Endothelial cell of umbilical vein (primary cell): ENCODE measurements around the gene KRT222. TPM values are rescaled to one million over a fixed set of nuclear protein-coding genes. Genes with fewer than 3 reads are reported as not detected.

ENCODE experiments used
- BruUV-seq: library from RNA; stranded (reverse); fragments of 400-500 nt; replicated peaks from 2 replicates; lab custom pipeline; 2021; lab: Mats Ljungman, UMichigan
- CTCF ChIA-PET: fragments of 300-600, 350-600 bp; sonication (Branson Sonifier 250); formaldehyde crosslinking; loops from one replicate; lab custom pipeline; 2021; ENCODE audit warnings: antibody characterized with exemption, inconsistent platforms; lab: Charles Lee
- POLR2A ChIA-PET: fragments of 300-600, 350-600 bp; sonication (Branson Sonifier 250); formaldehyde crosslinking; loops from one replicate; lab custom pipeline; 2021; ENCODE audit warnings: antibody characterized with exemption, inconsistent platforms; lab: Charles Lee
- DNase-seq: peaks from one replicate; pipeline ENCODE4 v3.0.0-alpha.2; 2011; ENCODE audit warnings: low read depth, low spot score
- FAIRE-seq: peaks from 2 replicates; lab custom pipeline; 2011; peaks lifted over from hg19 to GRCh38; lab: Jason Lieb, UNC
- H2AFZ ChIP-seq: 2 replicates; pipeline ENCODE4 v1.6.0; 2012; ENCODE audit warnings: low read depth, low read length, control low read depth, inconsistent platforms
- H3K27ac ChIP-seq: 2 replicates; pipeline ENCODE4 v1.5.1; 2011; ENCODE audit warnings: low read depth, mild to moderate bottlenecking, control low read depth, low read length, moderate library complexity; ENCODE audit not compliant: insufficient read depth
- H3K27me3 ChIP-seq, 2 experiments: 2 replicates each; pipeline versions ENCODE4 v1.6.0 to v1.6.1; 2011; ENCODE audit warnings: low read length in 2 of 2, mixed read lengths in 1 of 2; ENCODE audit not compliant: control insufficient read depth in 2 of 2, insufficient read depth in 2 of 2
- H3K36me3 ChIP-seq, 2 experiments: 2 replicates in 1 of 2; 3 replicates in 1 of 2; pipeline ENCODE4 v1.5.1; 2011; ENCODE audit warnings: low read length in 2 of 2, mild to moderate bottlenecking in 1 of 2, moderate library complexity in 1 of 2; ENCODE audit not compliant: control insufficient read depth in 2 of 2, insufficient read depth in 2 of 2; ENCODE audit errors: extremely low read depth in 1 of 2
- H3K4me1 ChIP-seq: 3 replicates; pipeline ENCODE4 v1.5.1; 2011; ENCODE audit warnings: mild to moderate bottlenecking, low read length; ENCODE audit not compliant: control insufficient read depth, insufficient read depth; ENCODE audit errors: extremely low read depth
- H3K4me2 ChIP-seq: 2 replicates; pipeline ENCODE4 v1.6.1; 2011; ENCODE audit warnings: low read length, control low read depth, mixed read lengths; ENCODE audit not compliant: insufficient read depth
- H3K4me3 ChIP-seq, 3 experiments: fragments of 200-600 bp in 1 of 3; sonication (generic), shearing (Covaris generic) in 1 of 3; replicated peaks in 1 of 3; 2 replicates each; pipeline ENCODE4 v1.5.1; 2011 to 2016; ENCODE audit warnings: control low read depth in 3 of 3, low read length in 3 of 3, mild to moderate bottlenecking in 2 of 3, inconsistent platforms in 1 of 3, low read depth in 1 of 3, moderate library complexity in 1 of 3; ENCODE audit not compliant: insufficient read depth in 1 of 3
- H3K79me2 ChIP-seq: 2 replicates; pipeline ENCODE4 v1.6.0; 2012; ENCODE audit warnings: low read length, inconsistent platforms; ENCODE audit not compliant: control insufficient read depth, insufficient read depth
- H3K9ac ChIP-seq: replicated peaks from 2 replicates; pipeline ENCODE3; 2011; ENCODE audit warnings: low read length, control low read depth; ENCODE audit not compliant: insufficient read depth; ENCODE audit errors: extremely low read depth
- H3K9me1 ChIP-seq: replicated peaks from 3 replicates; pipeline ENCODE4 v1.6.0; 2011; ENCODE audit warnings: mild to moderate bottlenecking, low read length; ENCODE audit not compliant: control insufficient read depth, insufficient read depth; ENCODE audit errors: extremely low read depth
- H3K9me3 ChIP-seq: replicated peaks from 2 replicates; pipeline ENCODE4 v1.5.1; 2012; ENCODE audit warnings: low read length, inconsistent platforms; ENCODE audit not compliant: control insufficient read depth, insufficient read depth
- H4K20me1 ChIP-seq: replicated peaks from 2 replicates; pipeline ENCODE3; 2011; ENCODE audit warnings: mild to moderate bottlenecking, low read length; ENCODE audit not compliant: control insufficient read depth, insufficient read depth; ENCODE audit errors: extremely low read depth
- GATA2 ChIP-seq: IDR thresholded peaks from 2 replicates; pipeline ENCODE4 v1.7.0; 2011; ENCODE audit warnings: low read depth, mild to moderate bottlenecking, moderate library complexity, mixed read lengths, low read length; ENCODE audit not compliant: insufficient read length, insufficient read depth
- POLR2AphosphoS5 ChIP-seq: IDR thresholded peaks from 2 replicates; pipeline ENCODE4 v1.6.1; 2012; ENCODE audit warnings: low read depth, mild to moderate bottlenecking, control low read depth, low read length, moderate library complexity; ENCODE audit not compliant: insufficient read depth
- dilution Hi-C: fragments of 300-500 bp; cut with MboI; formaldehyde crosslinking; loops from one replicate; pipeline ENCODE4 v1.15.0; 2019; ENCODE audit warnings: low sequenced_read_pairs; ENCODE audit not compliant: extremely low pct_ligation_motif_present
- intact Hi-C: fragments of 100-400 bp; cut with micrococcal nuclease; formaldehyde crosslinking; loops from one replicate; pipeline ENCODE4 v1.10.0; 2022
- polyA plus RNA-seq, 4 experiments: library from polyadenylated mRNA; depleted of rRNA in 3 of 4; stranded (reverse) in 3 of 4; unstranded in 1 of 4; fragments of >200 nt; gene quantifications; 2 replicates each; pipeline versions ENCODE4 v1.2.1 to v1.2.3, GENCODE V29; 2011 to 2012; ENCODE audit warnings: missing spikeins in 1 of 4
- total RNA-seq: library from RNA; stranded (reverse); gene quantifications from 2 replicates; pipeline ENCODE4 v1.2.3, GENCODE V29; 2021
- TF ChIP-seq, protein P1 (sequence below), 2 donors: IDR thresholded peaks; 1 replicate in 1 of 2; 2 replicates in 1 of 2; pipeline ENCODE4 v1.5.1; 2011; ENCODE audit warnings: low read length in 2 of 2, mild to moderate bottlenecking in 2 of 2, moderate library complexity in 2 of 2, control low read depth in 1 of 2, inconsistent platforms in 1 of 2, low read depth in 1 of 2; ENCODE audit not compliant: insufficient read depth in 1 of 2; ENCODE audit errors: extremely low read depth in 1 of 2

The KRT222 gene
- total and polyA plus RNA-seq, 2 donors (not counting 3 experiments of a cell fraction or from before 2014, with no cell fraction given) = not detected

- Histone ChIP-seq H3K4me2 (no peak overlapping the region), H3K9me3 (no peaks in the 10 kb centered on the region), H3K9me1 (no peaks in the 10 kb centered on the region), H4K20me1 (no peaks in the 10 kb centered on the region), H3K36me3 (no peaks in the 10 kb centered on the region), H3K9ac (no peak overlapping the region), H3K4me1 (no peaks in the 10 kb centered on the region), H3K27me3 (peaks cover 0 to 2% of the 10 kb centered on the region in 2 experiments), H3K79me2 (no peaks in the 10 kb centered on the region), H3K27ac (no peak overlapping the region), H3K4me3 (no peak overlapping the region), H2AFZ (no peak overlapping the region)
- FAIRE-seq (no peak), DNase-seq (no peak)
- ChIA-PET CTCF (no interaction called here), POLR2A (no interaction called here)
- TF ChIP-seq GATA2 = no peak
- TF ChIP-seq POLR2AphosphoS5 = no peak
- intact Hi-C loops (no loop called here), dilution Hi-C loops (no loop called here)
- no TSS peak for BruUV-seq
Observed at GRCh38 chr17:40699371-40699770, 34.4 kb upstream of the KRT222 start.

- Histone ChIP-seq H3K4me2 (no peak overlapping the region), H3K79me2 (no peaks in the 10 kb centered on the region), H3K27me3 (peaks cover 2 to 3% of the 10 kb centered on the region in 2 experiments), H4K20me1 (no peaks in the 10 kb centered on the region), H3K27ac (no peak overlapping the region), H3K9ac (no peak overlapping the region), H3K36me3 (no peaks in the 10 kb centered on the region), H3K4me1 (no peaks in the 10 kb centered on the region), H3K4me3 (no peak overlapping the region), H3K9me1 (no peaks in the 10 kb centered on the region), H3K9me3 (no peaks in the 10 kb centered on the region), H2AFZ (no peak overlapping the region)
- dilution Hi-C loops (no loop called here), intact Hi-C loops (no loop called here)
- CTCF ChIA-PET = interaction anchor here (0.9 to 4.1 kb wide), 2 partner anchors 8 to 12 kb away, joined by 4 to 12 read pairs; no protein-coding TSS in a partner anchor
- DNase-seq = no peak
- TF ChIP-seq, protein P1, sequence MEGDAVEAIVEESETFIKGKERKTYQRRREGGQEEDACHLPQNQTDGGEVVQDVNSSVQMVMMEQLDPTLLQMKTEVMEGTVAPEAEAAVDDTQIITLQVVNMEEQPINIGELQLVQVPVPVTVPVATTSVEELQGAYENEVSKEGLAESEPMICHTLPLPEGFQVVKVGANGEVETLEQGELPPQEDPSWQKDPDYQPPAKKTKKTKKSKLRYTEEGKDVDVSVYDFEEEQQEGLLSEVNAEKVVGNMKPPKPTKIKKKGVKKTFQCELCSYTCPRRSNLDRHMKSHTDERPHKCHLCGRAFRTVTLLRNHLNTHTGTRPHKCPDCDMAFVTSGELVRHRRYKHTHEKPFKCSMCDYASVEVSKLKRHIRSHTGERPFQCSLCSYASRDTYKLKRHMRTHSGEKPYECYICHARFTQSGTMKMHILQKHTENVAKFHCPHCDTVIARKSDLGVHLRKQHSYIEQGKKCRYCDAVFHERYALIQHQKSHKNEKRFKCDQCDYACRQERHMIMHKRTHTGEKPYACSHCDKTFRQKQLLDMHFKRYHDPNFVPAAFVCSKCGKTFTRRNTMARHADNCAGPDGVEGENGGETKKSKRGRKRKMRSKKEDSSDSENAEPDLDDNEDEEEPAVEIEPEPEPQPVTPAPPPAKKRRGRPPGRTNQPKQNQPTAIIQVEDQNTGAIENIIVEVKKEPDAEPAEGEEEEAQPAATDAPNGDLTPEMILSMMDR (IDR thresholded peaks at IDR 0.05; ENCODE audit: extremely low read depth in 1 of 2, insufficient read depth in 1 of 2, low read depth in 1 of 2, low read length in 2 of 2) = no peak
- no TSS peak for BruUV-seq
- FAIRE-seq = no peak
- POLR2A ChIA-PET = no interaction called here
Observed at GRCh38 chr17:40697297-40697696, 32.3 kb upstream of the KRT222 start.
